ENCODE results near the gene ACTC1. TPM values are rescaled to one million over a fixed set of nuclear protein-coding genes. Genes with fewer than 3 reads are reported as not detected.

Gene ACTC1
- total and polyA plus RNA-seq, 3 experiments from 2014 or later, result not detected

DNA sequence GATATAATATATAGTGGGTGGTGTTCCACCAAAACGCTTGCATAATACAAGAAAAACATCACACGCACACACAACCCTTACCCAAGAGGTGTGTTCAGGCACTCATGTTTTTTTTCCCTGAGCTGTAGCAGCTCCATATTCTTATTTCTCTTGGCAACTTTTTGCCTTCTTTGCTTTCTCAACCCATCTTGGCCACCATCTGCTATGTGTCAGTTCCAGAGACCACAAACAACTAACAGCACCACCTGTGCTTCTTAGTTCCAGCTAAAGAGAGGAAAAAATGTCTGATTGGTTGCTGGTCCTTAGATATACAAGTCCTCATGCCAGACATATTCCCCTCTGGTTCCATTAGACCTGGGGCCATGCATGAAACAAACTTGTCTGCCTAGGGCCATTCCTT is 11.9 kb downstream of the ACTC1 start:
- POLR2A ChIA-PET, result no interaction called here
- Histone ChIP-seq H3K9me3 (ENCODE audit: low read length) (no peaks in the 10 kb centered on the region), H3K36me3 (ENCODE audit: insufficient read depth, low read length) (no peaks in the 10 kb centered on the region), H3K4me3 (ENCODE audit: low read length) (no peak overlapping the region), H3K4me1 (ENCODE audit: insufficient read depth, low read length) (no peaks in the 10 kb centered on the region), H3K27ac (ENCODE audit: low read depth, low read length) (no peak overlapping the region), H3K27me3 (ENCODE audit: insufficient read depth, low read length, poor library complexity, severe bottlenecking) (no peaks in the 10 kb centered on the region)
- Mint-ChIP-seq H3K27me3 (peaks cover 11 to 33% of the 10 kb centered on the region in 2 donors), H3K27ac (no peak overlapping the region), H3K4me3 (no peak overlapping the region), H3K36me3 (no peaks in the 10 kb centered on the region), H3K9me3 (peaks cover 0 to 11% (median 9%) of the 10 kb centered on the region in 5 donors), H3K4me1 (no peaks in the 10 kb centered on the region)
- CTCF ChIA-PET, result no interaction called here
- no peak for DNase-seq

DNA sequence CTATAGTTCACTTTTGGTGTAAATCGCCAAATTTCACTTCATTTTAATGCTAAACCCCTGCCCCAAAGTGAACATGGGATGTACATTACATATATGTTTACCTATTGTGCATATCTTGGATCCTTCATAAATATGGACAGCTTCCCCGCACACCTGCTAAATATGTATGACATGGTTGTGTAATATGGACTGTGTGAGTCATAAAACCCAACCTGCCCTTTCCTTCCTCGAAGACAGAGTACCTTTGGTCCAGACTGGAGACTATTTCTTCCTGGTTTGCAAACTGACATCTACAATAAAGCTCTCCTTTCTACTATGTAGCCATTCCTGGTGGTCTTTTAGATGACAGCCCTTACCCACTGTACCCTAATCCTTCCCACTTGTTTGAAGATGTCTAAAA is 12.4 kb downstream of the ACTC1 start:
- Mint-ChIP-seq H3K4me1 (no peaks in the 10 kb centered on the region), H3K27me3 (peaks cover 11 to 33% of the 10 kb centered on the region in 2 donors), H3K27ac (no peak overlapping the region), H3K36me3 (no peaks in the 10 kb centered on the region), H3K4me3 (no peak overlapping the region), H3K9me3 (peaks cover 0 to 11% (median 9%) of the 10 kb centered on the region in 5 donors)
- Histone ChIP-seq H3K9me3 (ENCODE audit: low read length) (no peaks in the 10 kb centered on the region), H3K36me3 (ENCODE audit: insufficient read depth, low read length) (no peaks in the 10 kb centered on the region), H3K4me3 (ENCODE audit: low read length) (no peak overlapping the region), H3K4me1 (ENCODE audit: insufficient read depth, low read length) (no peaks in the 10 kb centered on the region), H3K27ac (ENCODE audit: low read depth, low read length) (no peak overlapping the region), H3K27me3 (ENCODE audit: insufficient read depth, low read length, poor library complexity, severe bottlenecking) (no peaks in the 10 kb centered on the region)
- POLR2A ChIA-PET, result no interaction called here
- CTCF ChIA-PET, result no interaction called here
- no peak for DNase-seq

DNA sequence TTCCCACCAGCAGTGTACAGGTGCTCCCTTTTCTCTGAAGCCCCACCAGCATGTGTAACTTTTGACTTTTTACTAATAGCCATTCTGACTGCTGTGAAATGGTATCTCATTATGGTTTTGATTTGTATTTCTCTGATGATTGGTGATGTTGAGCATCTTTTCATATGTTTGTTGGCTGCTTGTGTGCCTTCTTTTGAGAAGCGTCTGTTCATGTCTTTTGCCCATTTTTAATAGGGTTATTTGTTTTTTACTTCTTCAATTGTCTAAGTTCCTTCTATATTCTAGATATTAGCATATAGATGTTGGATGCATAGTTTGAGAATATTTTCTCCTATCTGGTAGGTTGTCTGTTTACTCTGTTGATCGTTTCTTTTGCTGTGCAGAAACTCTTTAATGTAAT is 14.6 kb downstream of the ACTC1 start:
- POLR2A ChIA-PET, result no interaction called here
- Mint-ChIP-seq H3K36me3 (no peaks in the 10 kb centered on the region), H3K4me3 (no peak overlapping the region)

DNA sequence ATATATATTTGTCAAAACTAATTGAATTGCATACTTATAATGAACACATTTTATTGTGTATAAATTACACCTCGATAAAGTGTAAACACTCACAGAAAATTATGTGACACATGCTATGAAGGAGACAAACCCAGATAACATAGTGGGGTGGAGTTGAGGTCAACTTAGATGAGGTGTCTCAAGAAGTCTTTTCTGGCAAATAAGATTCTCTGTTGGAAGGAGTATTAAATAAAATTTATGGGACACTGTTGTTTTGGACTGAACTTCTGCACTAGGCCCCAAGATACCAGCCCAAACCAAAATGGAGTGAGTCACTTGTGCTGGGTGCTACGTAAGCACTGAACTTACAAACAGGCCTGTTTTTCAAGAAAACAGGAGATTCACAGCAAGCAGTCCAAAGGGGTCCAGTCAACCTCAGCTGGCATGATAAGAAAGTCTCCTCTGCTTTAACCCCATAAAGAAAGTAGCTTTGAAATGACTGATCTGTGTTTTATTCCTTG is 18.7 kb downstream of the ACTC1 start:
- H3K9me3 Mint-ChIP-seq, result peaks cover 0 to 9% (median 3%) of the 10 kb centered on the region in 5 donors
- no peak for DNase-seq
- Histone ChIP-seq H3K4me3 (ENCODE audit: low read length) (no peak overlapping the region), H3K9me3 (ENCODE audit: low read length) (no peaks in the 10 kb centered on the region), H3K27ac (ENCODE audit: low read depth, low read length) (no peak overlapping the region), H3K4me1 (ENCODE audit: insufficient read depth, low read length) (no peaks in the 10 kb centered on the region), H3K36me3 (ENCODE audit: insufficient read depth, low read length) (no peaks in the 10 kb centered on the region), H3K27me3 (ENCODE audit: insufficient read depth, low read length, poor library complexity, severe bottlenecking) (no peaks in the 10 kb centered on the region)
- ChIA-PET POLR2A (no interaction called here), CTCF (no interaction called here)
- H3K27me3 Mint-ChIP-seq, result peaks cover 0 to 16% of the 10 kb centered on the region in 2 donors
- H3K4me1 Mint-ChIP-seq, result no peaks in the 10 kb centered on the region
- no peak overlapping the region for H3K4me3 Mint-ChIP-seq
- no peaks in the 10 kb centered on the region for H3K36me3 Mint-ChIP-seq
- H3K27ac Mint-ChIP-seq, result no peak overlapping the region

More for the DNA sequence above, 14.6 kb downstream of the ACTC1 start:
- no peaks in the 10 kb centered on the region for H3K9me3 ChIP-seq (ENCODE audit: low read length)
- H3K4me3 ChIP-seq (ENCODE audit: low read length), result no peak overlapping the region
- no peaks in the 10 kb centered on the region for H3K4me1 Mint-ChIP-seq
- no peaks in the 10 kb centered on the region for H3K27me3 ChIP-seq (ENCODE audit: insufficient read depth, low read length, poor library complexity, severe bottlenecking)
- no peak overlapping the region for H3K27ac Mint-ChIP-seq
- CTCF ChIA-PET, result interaction anchor here (0.7 kb wide), 1 partner anchor 9 kb away, joined by 3 read pairs; no protein-coding TSS in a partner anchor
- no peaks in the 10 kb centered on the region for H3K36me3 ChIP-seq (ENCODE audit: insufficient read depth, low read length)
- no peaks in the 10 kb centered on the region for H3K4me1 ChIP-seq (ENCODE audit: insufficient read depth, low read length)
- H3K27ac ChIP-seq (ENCODE audit: low read depth, low read length), result no peak overlapping the region
- DNase-seq, result no peak
- H3K27me3 Mint-ChIP-seq, result peaks cover 8 to 24% of the 10 kb centered on the region in 2 donors
- H3K9me3 Mint-ChIP-seq, result peaks cover 0 to 11% (median 9%) of the 10 kb centered on the region in 5 donors

DNA sequence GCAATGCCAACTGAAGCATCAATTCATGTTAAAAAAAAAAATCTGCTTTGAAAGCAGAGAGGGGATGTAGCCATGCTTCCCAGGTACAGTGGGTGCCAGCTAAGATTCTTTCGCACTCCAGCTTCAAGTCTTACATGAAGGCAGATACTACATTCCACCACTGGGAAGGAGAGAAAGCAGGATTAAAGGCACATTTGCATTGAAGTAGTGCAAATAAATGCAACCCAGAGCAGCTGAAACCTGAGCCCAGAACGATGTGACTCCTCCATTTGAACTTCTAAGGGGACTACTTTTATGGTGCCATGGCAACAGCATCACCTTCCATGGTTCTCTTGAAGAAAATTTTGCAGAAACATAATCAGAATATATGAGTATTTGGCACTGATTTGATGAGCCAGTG is 21.4 kb downstream of the ACTC1 start:
- H3K4me3 ChIP-seq (ENCODE audit: low read length), result no peak overlapping the region
- H3K27ac Mint-ChIP-seq, result no peak overlapping the region
- no peaks in the 10 kb centered on the region for H3K4me1 ChIP-seq (ENCODE audit: insufficient read depth, low read length)
- peaks cover 0 to 2% (median 0%) of the 10 kb centered on the region in 5 donors for H3K9me3 Mint-ChIP-seq
- no peaks in the 10 kb centered on the region for H3K9me3 ChIP-seq (ENCODE audit: low read length)
- ChIA-PET POLR2A (no interaction called here), CTCF (no interaction called here)
- peaks cover 5 to 30% of the 10 kb centered on the region in 2 donors for H3K27me3 Mint-ChIP-seq
- no peaks in the 10 kb centered on the region for H3K36me3 ChIP-seq (ENCODE audit: insufficient read depth, low read length)
- H3K27me3 ChIP-seq (ENCODE audit: insufficient read depth, low read length, poor library complexity, severe bottlenecking), result no peaks in the 10 kb centered on the region
- H3K27ac ChIP-seq (ENCODE audit: low read depth, low read length), result no peak overlapping the region
- H3K36me3 Mint-ChIP-seq, result no peaks in the 10 kb centered on the region
- H3K4me1 Mint-ChIP-seq, result no peaks in the 10 kb centered on the region
- no peak for DNase-seq
- H3K4me3 Mint-ChIP-seq, result no peak overlapping the region

DNA sequence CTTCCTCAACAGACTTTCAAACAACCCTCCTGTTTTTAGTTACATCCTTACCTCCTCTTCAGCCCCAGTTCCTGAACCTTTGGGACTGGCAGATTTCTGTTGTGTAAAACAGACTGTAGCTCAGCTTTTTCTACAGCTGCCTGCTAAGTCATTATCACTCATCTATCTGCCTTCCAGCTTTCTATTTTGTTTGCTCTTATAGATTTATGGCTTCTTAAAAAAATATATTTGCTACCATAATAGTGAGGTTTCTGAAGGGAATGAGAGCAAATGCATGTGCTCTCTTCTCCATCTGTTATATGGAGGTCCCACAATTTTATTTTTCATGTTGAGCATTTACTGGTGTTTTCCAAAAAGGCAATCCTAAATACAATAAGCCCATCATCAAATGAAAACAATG is 22.3 kb downstream of the ACTC1 start:
- Histone ChIP-seq H3K4me1 (ENCODE audit: insufficient read depth, low read length) (no peaks in the 10 kb centered on the region), H3K27ac (ENCODE audit: low read depth, low read length) (no peak overlapping the region), H3K36me3 (ENCODE audit: insufficient read depth, low read length) (no peaks in the 10 kb centered on the region), H3K9me3 (ENCODE audit: low read length) (no peaks in the 10 kb centered on the region), H3K27me3 (ENCODE audit: insufficient read depth, low read length, poor library complexity, severe bottlenecking) (no peaks in the 10 kb centered on the region), H3K4me3 (ENCODE audit: low read length) (no peak overlapping the region)
- POLR2A ChIA-PET, result no interaction called here
- H3K36me3 Mint-ChIP-seq, result no peaks in the 10 kb centered on the region
- peaks cover 0 to 2% (median 0%) of the 10 kb centered on the region in 5 donors for H3K9me3 Mint-ChIP-seq
- no peak for DNase-seq
- no peak overlapping the region for H3K27ac Mint-ChIP-seq
- no peak overlapping the region for H3K4me3 Mint-ChIP-seq
- H3K27me3 Mint-ChIP-seq, result peaks cover 5 to 30% of the 10 kb centered on the region in 2 donors
- CTCF ChIA-PET, result no interaction called here
- no peaks in the 10 kb centered on the region for H3K4me1 Mint-ChIP-seq

DNA sequence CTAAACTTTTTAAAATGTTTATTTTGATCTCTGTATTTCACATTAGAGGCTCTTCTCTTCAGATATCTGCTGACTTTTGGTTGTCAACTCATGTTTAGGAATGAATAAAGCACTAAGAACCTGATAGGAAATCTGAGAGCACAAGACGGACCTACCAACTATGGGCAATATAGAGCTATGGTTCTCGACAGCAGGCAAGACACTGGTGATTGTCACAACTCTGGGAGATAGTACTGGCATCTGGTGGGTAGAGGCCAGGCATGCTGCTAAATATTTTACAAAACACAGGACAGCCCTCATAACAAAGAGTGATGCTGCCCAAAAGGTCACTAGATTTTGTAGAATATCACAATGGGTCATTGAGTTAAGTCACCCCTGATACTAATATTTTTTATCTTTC is 23.0 kb downstream of the ACTC1 start:
- Histone ChIP-seq H3K4me3 (ENCODE audit: low read length) (no peak overlapping the region), H3K27me3 (ENCODE audit: insufficient read depth, low read length, poor library complexity, severe bottlenecking) (no peaks in the 10 kb centered on the region), H3K36me3 (ENCODE audit: insufficient read depth, low read length) (no peaks in the 10 kb centered on the region), H3K9me3 (ENCODE audit: low read length) (no peaks in the 10 kb centered on the region), H3K4me1 (ENCODE audit: insufficient read depth, low read length) (no peaks in the 10 kb centered on the region), H3K27ac (ENCODE audit: low read depth, low read length) (no peak overlapping the region)
- Mint-ChIP-seq H3K36me3 (no peaks in the 10 kb centered on the region), H3K4me1 (no peaks in the 10 kb centered on the region), H3K4me3 (no peak overlapping the region), H3K9me3 (peaks cover 0 to 2% (median 0%) of the 10 kb centered on the region in 5 donors), H3K27ac (no peak overlapping the region), H3K27me3 (peaks cover 5 to 30% of the 10 kb centered on the region in 2 donors)
- no peak for DNase-seq
- CTCF ChIA-PET, result no interaction called here
- POLR2A ChIA-PET, result no interaction called here

DNA sequence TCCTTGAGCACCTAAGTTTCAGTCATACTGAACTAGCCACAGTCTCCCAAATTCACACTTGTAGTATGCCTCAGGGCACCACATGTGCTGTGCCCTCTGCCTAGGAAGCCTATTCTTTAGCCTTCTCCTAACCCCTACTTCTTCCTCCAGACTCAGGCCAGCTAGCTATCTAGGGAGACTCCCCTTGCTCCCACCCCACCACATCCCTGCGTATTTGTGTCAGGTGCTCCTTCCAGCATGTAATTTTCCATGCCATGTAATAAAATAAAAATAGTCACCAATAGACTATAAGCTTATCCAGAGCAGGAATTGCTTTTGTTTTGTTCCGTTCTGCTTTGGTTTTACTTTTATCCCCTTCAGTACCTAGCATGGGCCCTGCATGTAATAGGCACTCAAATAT is 25.6 kb downstream of the ACTC1 start:
- ChIA-PET POLR2A (no interaction called here), CTCF (no interaction called here)
- Mint-ChIP-seq H3K4me1 (no peaks in the 10 kb centered on the region), H3K27me3 (peaks cover 5 to 26% of the 10 kb centered on the region in 2 donors), H3K27ac (no peak overlapping the region), H3K4me3 (no peak overlapping the region), H3K36me3 (no peaks in the 10 kb centered on the region), H3K9me3 (peaks cover 0 to 2% (median 0%) of the 10 kb centered on the region in 5 donors)
- Histone ChIP-seq H3K27ac (ENCODE audit: low read depth, low read length) (no peak overlapping the region), H3K4me1 (ENCODE audit: insufficient read depth, low read length) (no peaks in the 10 kb centered on the region), H3K4me3 (ENCODE audit: low read length) (no peak overlapping the region), H3K36me3 (ENCODE audit: insufficient read depth, low read length) (no peaks in the 10 kb centered on the region), H3K27me3 (ENCODE audit: insufficient read depth, low read length, poor library complexity, severe bottlenecking) (no peaks in the 10 kb centered on the region), H3K9me3 (ENCODE audit: low read length) (no peaks in the 10 kb centered on the region)
- no peak for DNase-seq

DNA sequence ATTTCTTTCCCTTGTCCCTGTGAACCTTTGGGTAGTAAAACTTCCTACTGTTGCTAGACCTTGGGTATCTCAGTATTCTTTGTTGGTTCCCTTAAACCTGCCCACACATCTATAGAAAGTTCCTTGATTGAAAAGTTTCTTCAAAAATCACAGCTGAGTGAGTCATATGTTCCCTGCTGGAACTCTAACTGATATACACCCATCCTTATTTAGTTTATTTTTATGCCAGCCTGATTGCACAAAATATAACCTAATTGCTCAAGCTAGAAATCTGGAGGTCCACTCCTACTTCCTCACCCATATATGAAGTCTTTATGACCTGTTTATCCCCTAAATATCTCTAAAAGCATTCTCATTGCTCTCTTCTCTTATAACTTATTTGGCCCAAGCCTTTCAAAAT is 26.8 kb downstream of the ACTC1 start:
- CTCF ChIA-PET, result no interaction called here
- no peaks in the 10 kb centered on the region for H3K4me1 ChIP-seq (ENCODE audit: insufficient read depth, low read length)
- peaks cover 0 to 2% (median 0%) of the 10 kb centered on the region in 5 donors for H3K9me3 Mint-ChIP-seq
- no peaks in the 10 kb centered on the region for H3K9me3 ChIP-seq (ENCODE audit: low read length)
- POLR2A ChIA-PET, result no interaction called here
- no peak overlapping the region for H3K4me3 ChIP-seq (ENCODE audit: low read length)
- peaks cover 3% of the 10 kb centered on the region for H3K27me3 ChIP-seq (ENCODE audit: insufficient read depth, low read length, poor library complexity, severe bottlenecking)
- H3K36me3 ChIP-seq (ENCODE audit: insufficient read depth, low read length), result no peaks in the 10 kb centered on the region
- no peaks in the 10 kb centered on the region for H3K36me3 Mint-ChIP-seq
- H3K27me3 Mint-ChIP-seq, result peaks cover 5 to 27% of the 10 kb centered on the region in 2 donors
- H3K27ac ChIP-seq (ENCODE audit: low read depth, low read length), result no peak overlapping the region
- no peak overlapping the region for H3K27ac Mint-ChIP-seq
- H3K4me1 Mint-ChIP-seq, result no peaks in the 10 kb centered on the region
- no peak for DNase-seq
- no peak overlapping the region for H3K4me3 Mint-ChIP-seq

All from CD8-positive, alpha-beta memory T cell (primary cell).